Activated CD8-positive, alpha-beta memory T cell treated with anti-CD3 and anti-CD28 coated beads, Interleukin-2, amount 50 U/mL, for 1 hour (primary cell): ENCODE results near the gene TXNRD2.
"Not testable (repeated sequence)": the region's sequence is repeated elsewhere in the genome, so short reads cannot be mapped to it uniquely, and the experiment has no call there.

Experiments used
- DNase-seq: peaks from one replicate; pipeline ENCODE4 v3.0.0-alpha.2; 2020; ENCODE audit errors: extremely low read depth

Gene TXNRD2

DNA sequence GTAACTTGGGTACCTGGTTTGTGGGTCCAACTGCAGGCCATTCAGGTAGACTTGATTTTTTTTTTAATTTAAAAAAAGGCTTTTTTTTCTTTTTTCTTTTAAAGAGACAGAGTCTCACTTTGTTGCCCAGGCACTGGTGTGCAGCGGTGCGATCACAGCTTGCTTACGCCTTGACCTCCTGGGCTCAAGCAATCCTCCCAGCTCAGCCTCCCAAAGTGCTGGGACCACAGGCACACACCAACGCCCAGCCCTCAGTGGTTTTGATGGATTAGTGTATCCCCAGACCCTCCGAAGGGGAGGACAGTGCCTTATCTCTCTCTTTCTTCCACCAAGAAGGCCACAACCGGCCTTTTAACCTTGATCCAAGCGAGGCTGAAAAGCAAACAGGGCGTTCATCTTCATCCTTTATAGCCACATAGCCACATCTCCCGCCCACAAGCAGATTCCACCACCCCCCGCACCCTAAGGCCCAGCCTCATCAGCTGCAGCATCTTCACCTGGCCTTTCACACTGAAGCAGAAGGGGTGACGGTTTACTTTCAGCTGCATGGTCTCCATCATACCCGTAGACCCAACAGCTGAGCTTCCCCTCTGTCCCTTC lies 17.6 kb downstream of the TXNRD2 start:
- DNase-seq = no peak

DNA sequence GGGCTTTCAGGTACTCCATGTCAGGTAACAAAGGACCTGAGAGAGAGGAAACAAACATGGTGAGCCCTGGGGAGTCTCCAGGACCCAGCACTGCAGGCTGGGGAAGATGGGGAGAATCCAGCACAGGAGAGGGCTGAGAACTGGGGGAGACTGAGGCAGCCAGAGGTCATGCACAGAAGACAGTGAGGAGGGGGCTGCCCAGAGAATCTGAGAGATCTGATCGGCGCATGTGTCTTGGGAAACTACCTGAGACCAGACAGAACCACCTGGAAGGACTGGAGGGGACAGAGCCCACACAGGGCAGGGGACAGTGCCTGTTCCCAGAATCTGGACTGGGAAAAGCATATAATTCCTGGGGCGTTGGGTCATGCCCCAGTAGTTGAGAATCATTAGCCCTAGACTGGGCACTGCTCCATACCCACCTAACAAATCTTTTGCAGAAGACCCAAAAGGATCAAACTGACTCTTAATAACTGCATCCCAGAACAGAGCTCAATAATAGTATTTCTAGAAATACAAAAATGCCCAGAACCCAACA lies 20.0 kb downstream of the TXNRD2 start:
- DNase-seq = no peak

DNA sequence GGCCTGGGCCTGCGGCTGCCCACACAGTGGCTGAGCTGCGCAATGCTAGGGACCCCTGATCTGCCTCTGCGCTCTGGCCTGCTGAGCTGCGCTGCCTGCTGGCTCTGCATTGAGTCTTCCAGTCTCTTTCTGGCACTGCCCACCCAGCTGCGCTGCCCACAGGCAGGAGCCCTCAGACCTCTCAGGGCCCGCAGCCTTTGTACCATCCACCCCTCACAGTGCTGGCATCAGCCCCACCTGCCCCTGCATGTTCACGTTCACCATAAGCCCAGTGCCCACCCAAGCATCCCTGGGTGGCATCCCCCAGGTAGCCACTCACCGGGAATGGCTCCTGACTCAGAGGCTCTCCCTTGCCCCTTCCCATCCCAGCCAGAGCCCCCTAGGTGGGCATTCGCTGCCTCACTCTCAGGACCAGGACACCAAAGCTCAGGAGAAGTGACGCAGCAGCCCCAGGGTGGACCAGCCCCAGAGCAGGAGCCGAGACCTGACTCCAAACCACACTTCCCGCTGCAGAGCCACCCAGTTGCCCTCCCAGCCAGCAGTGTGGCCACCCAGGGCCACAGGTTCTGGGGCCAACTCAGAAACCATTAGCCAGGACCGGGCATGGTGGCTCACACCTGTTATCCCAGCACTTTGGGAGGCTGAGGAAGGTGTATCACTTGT lies 21.8 kb downstream of the TXNRD2 start:
- DNase-seq = no peak

DNA sequence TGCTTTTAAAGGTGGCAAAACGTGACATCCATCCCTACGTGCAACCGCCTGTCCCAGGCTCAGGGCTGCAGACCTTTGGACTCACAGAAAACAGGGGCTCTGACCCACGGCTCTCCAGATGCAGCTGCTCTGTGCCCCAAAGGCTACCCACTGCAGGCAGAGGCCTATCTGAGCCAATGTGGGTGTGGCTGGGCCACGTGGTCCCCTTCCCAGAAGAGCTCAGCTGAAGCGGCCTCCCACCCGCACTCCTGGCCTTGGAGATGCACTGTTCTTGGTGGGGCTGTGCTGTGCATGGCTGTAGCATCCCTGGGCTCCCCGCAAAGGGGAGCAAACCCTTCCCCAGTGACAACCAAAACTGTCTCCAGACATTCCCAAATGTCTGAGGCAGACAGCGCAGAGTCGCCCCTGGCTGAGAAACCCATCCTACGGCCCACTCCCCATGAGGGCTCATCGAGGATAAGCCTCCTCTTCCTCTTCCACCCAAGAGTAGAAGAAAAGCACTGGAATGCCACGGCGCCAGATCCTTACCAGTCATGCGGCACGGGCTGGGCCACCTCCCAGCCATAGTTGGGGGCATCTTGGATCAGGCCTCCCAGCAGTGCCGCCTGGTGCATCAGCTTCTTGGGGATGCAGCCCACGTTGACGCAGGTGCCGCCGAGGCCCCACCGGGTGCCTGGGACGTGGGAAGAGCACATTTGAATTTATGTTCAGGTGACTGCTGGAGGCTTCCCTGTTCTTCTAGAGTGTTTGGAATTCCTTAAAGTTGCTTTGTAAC lies 23.1 kb downstream of the TXNRD2 start:
- DNase-seq = no peak

DNA sequence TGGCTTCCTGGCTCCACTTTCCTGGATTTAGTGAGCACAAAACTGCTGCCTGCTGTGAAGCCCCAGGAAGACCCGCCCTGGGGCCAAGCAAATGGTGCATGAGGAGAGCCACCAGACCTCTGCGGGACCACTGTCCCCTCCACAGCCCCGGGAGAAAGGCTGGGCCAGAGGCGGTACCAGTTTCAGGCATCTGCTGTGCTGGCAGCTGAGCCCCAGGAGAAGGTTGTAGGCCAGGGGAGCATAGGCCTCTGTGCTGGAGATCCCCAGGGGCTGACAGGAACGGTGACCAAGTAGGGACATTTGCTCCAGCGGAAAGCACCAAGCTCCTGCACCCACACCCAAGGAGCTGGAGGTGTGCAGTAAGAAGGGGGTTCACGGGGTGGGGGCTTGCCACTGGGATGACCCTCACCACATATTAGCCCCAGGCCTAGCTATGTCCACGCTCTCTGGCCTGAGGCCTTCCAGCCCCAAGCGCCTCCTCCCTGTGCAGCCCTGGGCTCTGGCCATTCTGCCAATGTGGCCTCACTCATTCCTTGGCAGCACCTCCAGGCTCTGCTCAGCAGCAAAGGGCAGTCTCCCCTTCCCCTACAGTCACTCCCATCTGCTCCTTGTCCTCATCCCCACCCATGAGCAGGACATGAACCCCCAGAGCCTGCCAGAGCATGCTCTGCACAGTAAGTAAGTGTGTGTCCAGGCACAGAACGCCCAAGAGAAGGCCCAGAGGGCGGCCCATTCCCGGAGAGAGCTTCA lies 24.1 kb downstream of the TXNRD2 start:
- DNase-seq = no peak

DNA sequence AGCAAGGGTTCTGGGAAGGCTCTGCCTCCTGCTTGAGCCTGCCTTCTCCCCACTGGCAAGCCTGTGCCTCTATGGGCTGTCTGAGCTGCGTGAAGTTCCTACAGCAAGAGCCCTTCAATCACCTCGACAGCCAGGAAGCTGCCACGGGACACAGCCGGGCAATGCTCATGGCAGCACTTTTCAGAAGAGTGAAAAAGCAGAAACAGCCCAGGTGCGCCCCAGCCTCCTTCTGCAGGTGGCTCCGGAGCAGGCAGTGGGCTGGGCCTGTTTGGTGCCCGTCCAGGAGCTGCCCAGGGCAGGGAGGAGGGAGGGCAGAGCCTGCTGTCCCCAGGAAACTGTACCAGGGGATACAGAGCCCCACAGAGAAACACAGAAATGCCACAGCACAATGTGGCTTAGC lies 24.7 kb downstream of the TXNRD2 start:
- DNase-seq = no peak

DNA sequence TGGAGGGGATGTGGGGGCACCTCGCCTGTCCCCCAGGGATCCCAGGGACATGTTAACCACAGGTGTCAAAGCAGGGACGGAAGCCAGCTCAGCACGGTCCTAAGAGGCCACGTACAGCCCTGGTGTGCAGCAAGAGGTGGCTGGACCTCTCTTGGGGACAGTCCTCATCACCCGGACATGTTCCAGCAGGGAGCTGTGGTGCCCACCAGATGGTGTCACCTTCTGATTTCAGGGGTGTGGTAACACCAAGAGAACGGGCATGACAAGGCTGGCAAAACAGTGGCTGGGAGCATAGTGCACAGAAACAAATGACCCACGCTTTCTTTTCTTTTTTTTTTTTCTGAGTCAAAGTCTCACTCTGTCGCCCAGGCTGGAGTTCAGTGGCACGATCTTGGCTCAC lies 25.6 kb downstream of the TXNRD2 start:
- DNase-seq = no peak

DNA sequence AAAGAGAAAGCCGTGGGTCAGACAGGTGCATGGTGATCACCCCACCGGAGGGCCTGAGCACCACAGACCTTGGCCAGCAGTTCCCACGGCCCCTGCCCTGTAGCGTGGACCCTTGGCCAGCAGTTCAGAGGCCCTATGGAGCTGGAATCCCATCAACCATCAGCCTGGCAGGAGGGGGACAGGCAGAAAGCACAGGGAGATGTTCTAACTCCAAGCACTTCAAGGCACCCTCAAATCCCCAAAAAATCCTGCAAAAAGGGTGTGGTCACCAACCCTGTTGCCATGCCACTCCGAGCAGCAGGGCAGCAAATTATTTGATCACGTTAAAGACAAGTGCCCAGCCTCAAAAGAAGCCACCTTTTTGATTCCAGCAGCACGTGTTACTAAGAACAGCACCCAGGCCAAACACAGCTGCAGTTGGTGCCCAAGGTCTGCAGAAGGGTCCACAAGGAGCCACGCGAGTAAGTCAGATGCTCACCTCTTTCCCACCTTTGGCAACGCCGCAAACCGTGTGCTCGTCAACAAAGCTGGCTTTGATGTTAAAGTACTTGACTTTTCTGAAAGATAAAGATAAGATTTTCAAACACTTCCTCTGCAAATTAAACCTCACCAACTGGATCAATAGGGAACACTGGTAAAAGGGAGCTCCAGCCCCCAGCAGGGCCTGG lies 26.2 kb downstream of the TXNRD2 start:
- no peak for DNase-seq

DNA sequence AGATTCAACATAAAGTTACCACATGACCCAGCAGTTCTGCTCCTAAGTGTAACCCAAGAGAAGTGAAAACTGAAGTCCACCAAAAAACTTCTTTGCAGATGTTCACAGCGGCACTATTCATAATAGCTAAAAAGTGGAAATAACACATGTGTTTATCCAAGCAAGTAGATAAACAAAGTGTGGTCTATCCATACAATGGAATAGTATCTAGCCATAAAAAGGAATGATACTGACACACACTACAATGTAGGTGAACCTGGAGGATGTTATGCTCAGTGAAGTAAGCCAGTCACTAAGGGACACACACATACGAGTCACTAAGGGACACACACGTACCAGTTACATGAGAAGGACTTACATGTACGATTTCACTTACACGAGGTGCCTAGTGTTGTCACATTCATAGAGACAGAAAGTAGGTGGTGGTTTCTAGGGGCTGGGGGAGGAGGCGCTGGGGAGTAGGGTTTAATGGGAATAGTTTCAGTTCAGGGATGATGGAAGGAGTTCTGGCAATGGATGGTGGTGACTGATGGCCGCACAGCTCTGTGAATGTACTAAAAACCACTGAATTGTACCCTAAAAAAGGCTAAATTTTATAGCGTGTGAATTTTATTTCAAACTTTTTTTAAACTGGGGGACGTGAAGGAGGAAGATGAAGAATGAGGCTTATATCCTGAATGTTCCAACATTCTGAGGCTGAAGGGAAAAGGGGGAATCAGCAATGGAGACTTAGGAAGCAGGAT lies 27.2 kb downstream of the TXNRD2 start:
- no peak for DNase-seq

DNA sequence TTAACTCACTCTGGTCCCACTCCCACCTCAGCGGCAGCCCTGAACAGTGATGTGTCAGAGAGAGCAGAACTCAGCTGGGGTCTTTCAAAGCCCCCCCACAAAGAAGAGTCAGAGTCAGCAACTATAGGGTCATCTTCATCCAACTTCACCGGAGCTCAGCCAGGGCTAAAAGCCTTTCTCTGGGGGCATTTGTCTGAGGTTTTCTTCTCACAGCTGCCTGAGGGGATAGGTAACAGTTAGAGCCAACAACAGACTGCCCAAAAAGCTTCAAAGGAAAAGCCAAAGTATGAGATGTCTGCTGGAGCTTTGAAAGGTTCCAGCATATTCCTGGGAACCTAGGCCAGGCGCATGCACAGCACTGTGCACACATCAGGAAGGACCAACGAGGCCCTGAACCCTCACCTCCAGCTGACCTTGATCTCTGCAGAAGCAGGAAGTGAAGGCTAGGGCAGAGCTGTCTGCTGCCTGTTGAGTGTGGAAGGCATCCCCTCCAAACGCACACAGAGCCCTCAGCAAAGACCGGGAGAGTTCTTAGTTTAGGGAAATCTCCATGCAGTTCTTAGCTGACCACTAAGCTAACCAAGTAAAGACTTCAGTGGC lies 28.2 kb downstream of the TXNRD2 start:
- no peak for DNase-seq

DNA sequence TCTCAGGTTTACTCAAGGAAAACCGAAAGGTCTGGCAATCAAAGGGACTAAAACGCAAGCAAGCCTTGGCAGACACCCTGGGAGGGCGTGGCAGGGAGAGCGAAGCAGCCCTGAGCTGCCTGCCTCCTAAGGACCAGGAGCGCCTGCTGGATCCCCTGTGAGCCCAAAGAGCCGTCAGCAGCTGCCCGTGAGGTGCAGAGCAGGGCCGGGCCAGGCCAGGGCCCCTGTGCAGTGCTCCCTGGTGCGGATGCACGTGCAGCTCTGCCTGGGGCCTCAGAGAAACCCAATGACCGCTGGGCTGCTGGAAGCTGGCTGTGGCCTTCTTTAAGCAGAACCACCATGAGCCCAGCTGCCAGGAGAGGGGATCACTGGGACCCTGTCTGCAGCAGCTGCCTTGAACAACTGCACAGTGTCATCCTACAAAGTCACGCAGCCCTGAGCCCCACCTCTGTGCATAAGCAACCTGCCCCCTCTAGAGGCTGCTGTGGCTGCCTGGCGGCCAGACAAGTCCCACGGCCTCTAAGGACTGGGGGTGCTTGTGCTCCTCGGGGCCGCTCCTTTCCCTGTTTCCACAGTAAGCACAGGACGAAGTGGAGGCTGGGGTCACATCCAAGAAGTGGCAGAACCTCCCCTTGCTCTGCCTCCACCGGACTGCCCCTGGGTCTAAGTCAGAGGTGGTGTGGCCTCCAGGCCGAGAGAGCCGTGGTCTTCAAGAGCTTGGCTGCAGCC lies 29.2 kb downstream of the TXNRD2 start:
- no peak for DNase-seq

DNA sequence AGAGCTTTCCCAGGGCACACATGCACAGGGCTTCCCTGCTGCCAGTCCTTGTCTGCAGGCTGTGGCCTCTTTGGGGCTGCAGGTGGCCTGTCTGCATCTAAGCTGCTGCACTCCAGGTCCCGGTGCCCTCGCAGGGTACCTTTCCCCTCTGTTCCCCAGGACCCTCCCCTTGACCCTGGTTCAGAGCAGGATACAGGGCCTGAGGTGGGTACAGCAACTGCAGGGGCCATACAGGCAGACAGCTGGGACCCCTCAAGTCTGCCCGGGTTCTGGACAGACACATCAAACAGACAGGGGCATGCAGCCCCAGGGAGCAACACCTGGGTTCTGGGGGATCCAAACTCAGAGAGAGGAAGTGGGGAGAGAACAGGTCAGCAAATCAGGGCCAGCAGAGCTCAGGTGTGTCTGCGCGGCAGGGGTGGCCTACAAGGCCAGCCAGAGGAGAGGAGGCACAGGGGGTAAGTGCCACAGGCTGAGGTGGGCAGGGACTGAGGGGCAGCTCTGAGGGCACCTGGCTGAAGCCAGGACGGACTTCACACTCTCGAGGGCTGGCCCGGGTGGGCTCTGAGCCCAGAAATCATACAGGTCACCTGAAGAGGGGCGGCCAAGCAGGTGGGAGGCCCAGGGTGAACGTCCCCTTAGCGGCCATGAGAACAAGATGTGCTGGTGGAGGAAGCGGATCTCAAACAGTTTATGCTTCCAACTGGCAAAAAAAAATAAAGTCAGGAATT lies 29.9 kb downstream of the TXNRD2 start:
- no peak for DNase-seq

DNA sequence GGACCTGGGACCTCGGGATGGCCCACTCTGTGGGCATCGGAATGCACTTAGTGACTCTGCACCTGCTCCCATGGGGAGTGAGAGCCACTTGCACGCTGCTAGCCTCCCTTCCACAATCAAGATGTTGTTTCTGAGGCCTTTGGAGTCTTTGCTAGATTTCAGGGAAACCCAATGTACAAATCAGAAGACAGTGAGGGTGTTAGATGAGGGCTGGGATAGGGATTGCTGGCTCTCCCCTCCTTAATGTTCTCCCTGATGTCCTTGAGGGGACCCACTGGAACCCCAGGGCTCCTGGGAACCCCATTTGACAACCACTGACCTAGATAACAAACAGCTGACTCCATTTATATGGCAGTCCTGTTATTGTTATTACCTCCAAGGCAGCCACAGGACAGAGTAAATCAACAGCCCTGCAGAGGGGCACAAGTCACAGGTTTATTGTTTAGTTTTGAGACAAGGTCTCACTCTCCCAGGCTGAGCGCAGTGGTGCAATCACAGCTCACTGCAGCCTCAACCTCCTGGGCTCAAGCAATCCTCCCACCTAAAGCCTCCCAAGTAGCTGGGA lies 31.4 kb downstream of the TXNRD2 start:
- DNase-seq = no peak

DNA sequence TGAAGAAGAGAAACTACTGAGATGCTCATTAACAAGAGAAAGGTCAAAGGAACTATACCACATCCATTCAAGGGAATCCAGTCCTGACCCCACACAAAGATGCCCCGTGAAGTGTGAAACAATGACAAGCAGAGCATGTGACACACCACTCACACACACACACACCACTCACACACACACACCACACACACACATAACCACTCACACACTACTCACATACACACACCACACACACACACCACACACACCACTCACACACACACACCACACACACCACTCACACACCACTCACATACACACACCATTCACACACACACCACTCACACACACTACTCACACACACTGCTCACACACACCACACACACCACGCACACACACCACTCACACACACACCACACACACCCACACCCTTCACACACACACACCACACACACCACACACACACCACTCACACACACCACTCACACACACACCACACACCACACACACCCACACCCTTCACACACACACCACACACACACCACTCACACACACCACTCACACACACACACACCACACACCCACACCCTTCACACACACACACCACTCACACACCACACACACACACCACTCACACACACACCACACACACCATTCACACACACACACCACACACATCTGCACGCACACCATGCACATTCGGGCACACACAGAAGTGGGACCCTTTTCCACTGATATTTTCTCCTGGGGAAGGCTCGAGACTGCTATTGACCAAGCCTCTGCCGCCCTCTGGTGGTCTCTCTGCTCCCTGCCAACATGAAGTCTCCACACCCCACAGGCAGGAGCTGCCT lies 32.1 kb downstream of the TXNRD2 start:
- peak; percentile 63 for DNase-seq

DNA sequence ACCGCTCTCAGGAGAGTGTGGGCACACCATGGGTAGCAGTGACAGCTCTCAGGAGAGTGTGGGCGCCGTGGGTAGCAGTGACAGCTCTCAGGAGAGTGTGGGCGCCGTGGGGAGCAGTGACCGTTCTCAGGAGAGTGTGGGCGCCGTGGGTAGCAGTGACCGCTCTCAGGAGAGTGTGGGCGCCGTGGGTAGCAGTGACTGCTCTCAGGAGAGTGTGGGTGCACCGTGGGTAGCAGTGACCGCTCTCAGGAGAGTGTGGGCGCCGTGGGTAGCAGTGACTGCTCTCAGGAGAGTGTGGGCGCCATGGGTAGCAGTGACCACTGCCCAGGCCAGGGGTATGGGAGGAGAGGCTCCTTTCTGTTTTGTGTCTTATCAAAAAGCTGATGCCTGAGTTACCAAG lies 33.7 kb downstream of the TXNRD2 start:
- DNase-seq = not testable (repeated sequence)

DNA sequence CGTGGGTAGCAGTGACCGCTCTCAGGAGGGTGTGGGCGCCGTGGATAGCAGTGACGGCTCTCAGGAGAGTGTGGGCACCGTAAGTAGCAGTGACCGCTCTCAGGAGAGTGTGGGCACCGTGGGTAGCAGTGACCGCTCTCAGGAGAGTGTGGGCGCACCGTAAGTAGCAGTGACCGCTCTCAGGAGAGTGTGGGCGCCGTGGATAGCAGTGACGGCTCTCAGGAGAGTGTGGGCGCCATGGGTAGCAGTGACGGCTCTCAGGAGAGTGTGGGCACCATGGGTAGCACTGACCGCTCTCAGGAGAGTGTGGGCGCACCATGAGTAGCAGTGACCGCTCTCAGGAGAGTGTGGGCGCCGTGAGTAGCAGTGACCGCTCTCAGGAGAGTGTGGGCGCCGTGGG lies 34.8 kb downstream of the TXNRD2 start:
- not testable (repeated sequence) for DNase-seq

DNA sequence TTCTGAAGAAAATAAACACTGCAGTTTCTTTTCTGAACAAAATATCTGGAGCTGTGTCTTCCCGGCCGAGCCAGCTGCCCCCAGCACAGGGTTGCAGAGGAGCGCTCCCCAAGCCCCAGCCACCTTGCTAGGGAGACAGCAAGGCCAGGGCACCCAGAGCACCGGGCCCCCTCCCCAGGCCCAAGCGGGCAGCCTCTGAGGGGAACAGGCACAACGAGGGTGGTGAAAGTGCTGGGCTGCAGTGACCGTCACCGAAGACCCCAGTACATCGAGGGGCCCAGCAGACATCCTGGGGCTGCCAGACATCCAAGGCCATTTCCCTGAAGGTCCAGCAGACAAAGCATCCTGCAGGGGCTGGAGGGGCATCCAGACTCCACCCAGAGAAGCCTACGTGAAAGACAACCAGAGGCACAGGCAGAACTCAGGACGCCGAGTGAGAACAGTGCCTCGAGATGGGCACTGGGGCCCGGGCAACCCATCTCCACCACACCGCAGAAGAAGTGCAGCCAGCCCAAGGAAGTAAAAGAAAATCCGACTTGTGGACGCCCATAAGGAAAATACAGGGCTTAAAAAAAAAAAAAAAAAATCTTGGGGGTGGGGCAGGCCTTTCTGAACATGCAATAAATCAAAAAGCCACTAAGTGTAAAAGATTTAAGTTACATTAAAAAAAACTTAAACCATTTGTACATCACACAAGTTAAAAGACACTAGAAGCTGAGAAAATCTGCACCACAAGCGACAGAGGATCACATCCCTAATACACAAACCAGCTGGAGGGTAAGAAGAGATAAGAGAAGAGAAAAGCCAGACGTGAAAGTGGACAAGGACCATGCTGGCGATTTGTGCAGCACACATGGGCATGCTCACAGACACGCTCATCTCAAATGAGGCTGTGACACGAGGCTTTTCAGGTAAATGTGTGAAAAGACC lies 36.0 kb downstream of the TXNRD2 start:
- DNase-seq = no peak
